NCI-H748 (cell line): ENCODE data around the gene MAP9.
"Not testable (repeated sequence)": the region's sequence is repeated elsewhere in the genome, so short reads cannot be mapped to it uniquely, and the experiment has no call there.

Source experiments
- DNase-seq: peaks from one replicate; lab custom pipeline; 2025; ENCODE audit not compliant: unreplicated experiment; lab: John Stamatoyannopoulos, UW

MAP9 gene

DNA sequence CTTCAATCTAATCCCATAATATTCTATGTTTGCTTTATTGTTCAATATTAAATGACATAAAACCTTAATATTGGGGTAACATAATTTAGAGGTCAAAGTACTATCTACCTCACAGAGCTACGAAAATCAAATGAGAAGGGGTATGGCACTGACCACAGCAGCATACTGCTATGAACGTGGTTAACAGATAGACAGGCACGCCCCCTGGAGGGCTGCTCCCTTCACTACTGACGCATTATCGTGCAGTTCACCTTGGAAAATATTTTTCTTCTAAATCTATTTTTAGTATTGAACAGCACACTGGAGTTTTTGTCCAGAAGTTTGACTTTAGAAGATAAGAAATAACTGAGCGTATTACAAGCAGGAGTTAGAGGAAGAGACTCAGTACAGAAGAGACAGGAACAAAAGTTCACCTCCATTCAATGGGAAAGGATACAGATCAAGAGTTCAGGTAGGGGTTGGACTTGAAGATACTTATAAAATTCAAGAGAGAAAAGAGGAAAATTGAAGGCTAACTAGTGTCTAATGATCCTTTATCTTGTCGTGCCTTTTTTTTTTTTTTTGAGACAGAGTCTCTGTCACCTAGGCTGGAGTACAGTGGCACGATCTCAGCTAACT, 22.7 kb downstream of the MAP9 start:
- peak; percentile 13 for DNase-seq

DNA sequence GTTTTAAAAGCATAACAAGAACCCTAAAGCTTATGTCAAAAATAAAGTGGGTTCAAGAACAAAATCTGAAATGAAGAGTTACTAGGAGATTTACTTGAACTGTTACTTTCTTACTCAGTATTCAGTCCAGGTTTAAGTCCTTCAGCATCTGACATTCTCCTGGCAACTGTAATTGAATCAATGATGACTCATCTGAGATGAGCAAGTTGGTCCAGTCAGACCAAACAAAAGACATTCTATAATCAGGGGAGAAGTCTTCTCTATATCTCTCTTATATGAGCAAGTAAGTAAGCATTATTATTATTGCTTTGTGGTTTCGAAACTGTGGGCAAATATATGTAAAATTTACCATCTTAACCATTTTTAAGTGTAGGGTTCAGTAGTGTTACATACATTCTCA, 34.6 kb downstream of the MAP9 start:
- DNase-seq: no peak

DNA sequence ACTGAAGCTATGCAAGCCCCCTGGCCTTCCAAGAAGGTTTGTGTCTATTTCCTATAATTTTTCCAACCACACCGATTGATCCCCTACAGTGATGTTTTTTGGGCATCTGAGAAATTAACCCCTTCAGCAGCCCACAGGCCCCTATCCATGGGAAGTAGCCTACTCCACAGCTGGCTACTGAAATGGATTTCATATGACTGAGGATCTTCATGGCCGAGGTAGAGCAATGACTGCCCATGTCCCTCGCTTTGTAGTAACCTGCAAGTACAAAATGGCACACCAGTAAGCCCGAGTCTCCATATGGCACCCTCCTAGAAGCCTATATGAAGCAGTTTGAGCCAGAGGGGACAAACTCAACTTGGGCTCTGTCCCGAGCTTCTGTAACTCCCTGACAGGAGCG, 36.8 kb downstream of the MAP9 start:
- DNase-seq: no peak

DNA sequence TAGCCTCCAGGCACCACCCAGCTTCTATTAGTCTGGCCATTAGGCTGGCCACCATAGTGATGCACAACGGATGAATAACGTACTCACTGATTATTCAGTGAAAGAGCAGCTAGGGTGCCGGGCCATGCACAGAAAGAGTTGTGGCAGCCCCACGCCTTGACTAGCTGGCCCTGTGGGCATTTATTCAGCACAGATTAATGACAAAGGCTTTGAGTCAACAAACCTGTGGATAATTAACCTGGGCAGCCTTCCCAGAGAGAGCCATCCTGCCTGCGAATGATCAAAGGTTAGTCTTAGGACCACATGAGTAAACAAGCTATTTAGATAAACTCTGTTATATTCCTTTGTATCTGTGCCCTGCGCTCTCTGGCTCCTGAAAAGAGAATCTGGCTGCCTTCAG, 37.2 kb downstream of the MAP9 start:
- no peak for DNase-seq

DNA sequence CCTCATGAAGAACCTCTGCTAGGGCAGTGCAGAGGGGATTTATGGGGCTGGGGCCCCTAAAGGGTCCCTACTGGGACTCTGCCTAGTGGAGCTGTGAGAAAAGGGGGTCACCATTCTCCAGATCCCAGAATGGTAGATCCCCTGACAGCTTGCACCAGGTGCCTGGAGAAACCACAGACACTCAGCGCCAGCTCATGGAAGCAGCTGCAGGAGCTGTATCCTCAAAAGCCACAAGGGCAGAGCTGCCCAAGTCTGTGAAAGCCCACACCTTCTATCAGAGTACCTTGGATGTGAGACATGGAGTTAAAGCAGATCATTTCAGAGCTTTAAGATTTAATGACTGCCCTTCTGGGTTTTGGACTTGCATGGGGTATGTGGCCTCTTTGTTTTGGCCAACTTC, 38.6 kb downstream of the MAP9 start:
- DNase-seq: no peak

DNA sequence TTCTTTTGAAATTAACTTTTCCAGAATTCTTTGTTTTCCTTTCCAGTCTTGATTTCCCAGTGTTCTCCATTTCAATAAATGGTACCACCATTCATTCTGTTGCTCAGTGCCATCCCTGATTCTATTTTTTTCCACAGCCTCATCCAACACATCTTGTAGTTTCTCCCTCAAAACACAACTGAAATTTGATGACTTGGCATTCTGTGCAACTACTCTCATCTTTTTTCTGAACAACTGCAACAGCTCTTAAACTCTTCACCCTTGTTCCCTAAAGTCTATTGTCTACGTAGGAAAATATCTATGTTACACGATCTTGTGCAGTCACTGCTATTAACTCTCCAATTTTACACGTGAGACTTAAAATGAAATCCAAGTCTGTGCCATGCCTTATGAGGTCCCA, 40.5 kb downstream of the MAP9 start:
- DNase-seq: no peak

DNA sequence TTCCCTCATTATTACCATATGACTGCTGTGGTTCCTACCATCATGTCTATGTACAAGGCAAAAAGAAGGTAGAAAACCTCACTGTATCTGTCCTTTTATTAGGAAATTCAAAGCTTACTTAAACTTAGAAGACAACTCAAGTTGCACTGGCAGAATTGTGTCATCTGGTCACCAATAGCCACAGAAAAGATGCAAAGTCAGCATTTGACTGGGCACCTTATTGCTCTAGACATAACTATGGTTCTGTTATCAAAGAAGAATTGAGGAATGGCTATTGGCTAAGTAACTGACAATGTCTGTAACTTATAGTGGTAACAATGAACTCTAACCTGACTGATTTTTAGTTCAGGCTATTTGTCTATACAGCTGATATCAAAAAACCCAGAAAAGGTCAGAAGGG, 45.3 kb downstream of the MAP9 start:
- no peak for DNase-seq

DNA sequence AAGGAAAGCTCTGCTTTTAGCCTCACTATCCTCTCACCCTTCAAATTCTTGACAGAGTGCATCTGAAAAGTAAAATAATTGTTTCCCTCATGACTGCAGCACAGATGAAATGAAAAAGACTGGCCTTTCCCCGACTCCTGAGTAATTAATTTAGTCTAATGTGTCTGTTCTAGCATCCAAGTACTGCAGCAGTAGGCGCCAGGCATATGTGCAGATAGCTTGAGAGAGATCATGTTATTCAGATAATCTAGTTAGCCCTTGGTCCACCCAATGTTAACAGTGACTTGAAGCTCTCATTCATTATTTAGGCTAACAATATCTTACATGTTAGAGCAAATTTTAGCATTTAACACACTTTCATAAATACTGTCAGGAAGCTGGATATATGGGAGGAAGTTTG, 54.0 kb downstream of the MAP9 start:
- no peak for DNase-seq

DNA sequence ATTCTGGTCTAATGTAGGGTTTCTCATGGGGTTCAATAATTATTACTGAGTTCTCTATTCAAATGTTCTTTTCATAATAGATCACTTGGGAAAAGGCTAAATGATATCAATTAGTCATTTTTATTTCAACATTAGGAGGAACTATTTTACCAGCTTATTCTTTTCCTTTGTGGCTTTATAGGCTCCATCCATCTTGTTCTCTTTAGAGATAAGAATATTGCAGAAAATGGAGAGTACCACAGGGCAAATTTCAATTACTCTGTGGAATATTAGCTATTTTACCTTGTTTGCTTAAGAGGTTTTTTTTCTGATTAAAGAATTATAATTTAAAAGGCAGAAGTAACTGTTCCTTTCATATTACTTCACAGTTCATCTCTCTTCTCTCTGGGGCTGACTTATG, 55.8 kb downstream of the MAP9 start:
- no peak for DNase-seq

DNA sequence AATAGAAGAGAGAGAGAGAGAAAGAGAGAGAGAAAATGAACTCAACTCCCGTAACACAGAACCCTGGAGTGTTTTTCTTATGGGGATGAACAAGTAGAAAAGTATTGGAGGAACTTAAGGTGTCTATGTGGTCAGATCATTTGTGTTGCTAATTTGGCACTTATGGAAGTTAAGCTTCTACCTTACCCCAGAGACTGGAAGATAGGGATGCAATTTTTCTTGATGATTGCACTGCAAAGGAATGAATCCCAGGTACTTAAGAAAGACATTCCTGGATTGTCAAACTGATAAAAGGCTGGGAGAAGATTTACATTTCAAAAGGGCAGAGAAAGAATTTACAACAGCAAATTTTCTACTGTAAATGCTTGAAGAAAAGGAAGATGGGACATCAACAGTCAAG, 57.2 kb downstream of the MAP9 start:
- DNase-seq: no peak

DNA sequence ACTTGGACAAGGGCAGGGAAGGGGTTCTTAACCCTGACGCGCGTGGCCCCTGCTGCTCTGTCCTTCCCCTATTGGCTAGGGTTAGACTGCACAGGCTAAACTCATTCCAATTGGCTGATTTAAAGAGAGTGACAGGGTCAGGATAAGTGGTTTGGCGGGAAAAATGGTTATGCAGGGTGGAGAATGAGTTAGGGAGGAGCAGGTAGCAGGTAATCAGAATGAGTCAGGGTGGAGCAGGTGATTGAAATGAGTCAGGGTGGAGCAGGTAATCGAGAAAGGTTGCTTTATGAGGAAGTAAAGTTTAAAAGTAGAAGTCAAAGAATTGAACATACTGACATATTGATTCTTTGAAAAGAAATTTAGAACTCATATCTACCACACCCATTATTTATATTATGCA, 64.7 kb downstream of the MAP9 start:
- not testable (repeated sequence) for DNase-seq

DNA sequence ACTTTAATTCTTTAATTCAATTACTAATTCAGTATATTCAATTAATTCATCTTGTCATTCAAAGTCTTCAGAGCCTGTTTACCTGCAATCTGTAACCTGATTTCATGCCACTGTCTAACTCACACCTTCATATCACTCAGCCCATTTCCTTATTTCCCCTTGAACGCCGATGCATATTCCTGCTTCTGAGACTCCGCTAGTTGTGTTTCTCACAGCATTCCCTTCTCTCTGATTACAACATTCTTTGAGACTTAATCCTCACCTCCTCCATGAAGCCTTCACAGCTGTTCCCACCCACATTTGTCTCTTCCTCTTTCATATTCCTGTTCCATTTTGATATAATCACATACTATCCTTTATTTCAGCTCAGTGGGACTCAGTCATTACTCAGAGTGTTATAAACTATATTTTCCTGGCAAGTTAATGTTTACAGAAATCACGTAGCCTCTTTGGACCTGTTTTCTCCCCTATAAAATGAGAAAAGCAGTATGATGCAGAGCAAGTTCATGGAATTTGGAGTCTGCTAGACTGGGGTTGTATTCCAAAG, 69.0 kb downstream of the MAP9 start:
- no peak for DNase-seq

DNA sequence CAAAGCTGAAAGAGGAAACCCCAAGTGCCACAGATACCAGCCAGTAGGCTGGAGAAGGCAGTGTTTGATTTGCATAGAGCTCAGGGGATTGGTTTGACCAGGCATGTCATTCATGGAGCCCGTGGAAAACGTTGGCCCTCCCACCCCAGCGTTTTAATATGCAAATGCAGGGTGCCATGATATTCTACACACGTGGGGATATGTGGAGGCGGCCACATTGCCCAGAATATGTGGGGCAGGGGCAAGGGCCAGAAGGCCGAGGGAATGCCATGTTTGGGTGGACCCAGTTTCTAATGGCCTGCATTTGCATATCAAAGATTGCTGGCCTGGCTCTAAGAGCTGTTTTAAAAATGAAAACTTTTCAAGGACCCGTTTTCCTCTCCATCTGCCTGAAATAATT, 71.1 kb downstream of the MAP9 start:
- DNase-seq: no peak

DNA sequence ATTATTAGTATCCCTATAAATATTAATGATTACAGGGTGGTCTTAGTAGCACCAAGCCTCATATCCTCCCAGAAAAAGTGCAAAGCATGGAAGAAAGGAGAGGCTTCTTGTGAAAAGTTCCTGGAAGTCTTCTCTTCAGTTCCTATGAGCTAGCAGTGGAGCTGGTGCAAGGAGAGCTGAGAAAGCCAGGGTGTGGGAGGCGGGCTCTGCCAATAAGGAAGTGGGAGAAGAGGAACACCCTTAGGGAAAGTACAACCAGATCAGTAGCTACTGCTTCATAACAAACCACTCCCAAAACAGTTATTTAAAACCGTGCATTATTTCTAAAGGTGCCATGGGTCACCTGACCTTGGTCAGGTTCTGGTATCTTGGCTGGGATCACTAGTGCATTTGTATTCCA, 72.4 kb downstream of the MAP9 start:
- no peak for DNase-seq

DNA sequence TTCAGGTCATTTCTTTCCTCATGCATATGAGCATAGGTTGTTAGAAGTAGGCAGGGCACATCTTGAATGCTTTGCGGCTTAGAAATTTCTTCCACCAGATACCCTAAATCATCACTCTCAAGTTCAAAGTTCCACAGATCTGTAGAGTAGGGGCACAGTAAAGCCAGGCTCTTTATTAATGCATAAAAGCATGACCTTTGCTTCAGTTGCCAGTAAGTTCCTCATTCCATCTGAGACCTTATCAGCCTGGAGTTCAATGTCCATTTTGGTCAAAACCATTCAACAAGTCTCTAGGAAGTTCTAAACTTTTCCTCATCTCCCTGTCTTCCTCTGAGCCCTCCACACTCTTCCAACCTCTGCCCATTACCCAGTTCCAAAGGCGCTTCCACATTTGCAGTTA, 77.7 kb downstream of the MAP9 start:
- DNase-seq: no peak
